DMS 273 (cell line): ENCODE results near the gene GRIK4.
A peak's percentile ranks its signal among the peaks of the same experiment; 100 is the strongest.
"Not testable (repeated sequence)": the region's sequence is repeated elsewhere in the genome, so short reads cannot be mapped to it uniquely, and the experiment has no call there.

Source experiments
- DNase-seq: peaks from one replicate; lab custom pipeline; 2025; ENCODE audit not compliant: unreplicated experiment; lab: John Stamatoyannopoulos, UW

The GRIK4 gene

GRCh38 chr11:120765710-120766109 lies 254.2 kb downstream of the GRIK4 start:
- not testable (repeated sequence) for DNase-seq

GRCh38 chr11:120766318-120766717 lies 254.8 kb downstream of the GRIK4 start:
- DNase-seq: no peak

GRCh38 chr11:120768949-120769348 lies 257.4 kb downstream of the GRIK4 start:
- peak; percentile 9 for DNase-seq

- no peak for DNase-seq
These were observed 258.4 kb downstream of the GRIK4 start for GRCh38 chr11:120769906-120770305.

- DNase-seq: no peak
These were observed 260.1 kb downstream of the GRIK4 start for GRCh38 chr11:120771551-120772060.

- no peak for DNase-seq
These were observed 262.0 kb downstream of the GRIK4 start for GRCh38 chr11:120773501-120774031.

- DNase-seq: no peak
These were observed 263.2 kb downstream of the GRIK4 start for GRCh38 chr11:120774591-120775386.

GRCh38 chr11:120775986-120776951 lies 264.7 kb downstream of the GRIK4 start:
- no peak for DNase-seq

GRCh38 chr11:120778685-120779490 lies 267.3 kb downstream of the GRIK4 start:
- DNase-seq: no peak

- no peak for DNase-seq
These were observed 268.7 kb downstream of the GRIK4 start for GRCh38 chr11:120780239-120780638.

- DNase-seq: no peak
These were observed 270.1 kb downstream of the GRIK4 start for GRCh38 chr11:120781486-120782120.

GRCh38 chr11:120784566-120785251 lies 273.2 kb downstream of the GRIK4 start:
- no peak for DNase-seq

- no peak for DNase-seq
These were observed 274.0 kb downstream of the GRIK4 start for GRCh38 chr11:120785576-120785975.

- DNase-seq: no peak
These were observed 274.7 kb downstream of the GRIK4 start for GRCh38 chr11:120786206-120786735.

GRCh38 chr11:120787224-120787623 lies 275.7 kb downstream of the GRIK4 start:
- DNase-seq: not testable (repeated sequence)

- no peak for DNase-seq
These were observed 277.8 kb downstream of the GRIK4 start for GRCh38 chr11:120789391-120789790.

- DNase-seq: no peak
These were observed 280.8 kb downstream of the GRIK4 start for GRCh38 chr11:120792306-120792705.

- no peak for DNase-seq
These were observed 281.6 kb downstream of the GRIK4 start for GRCh38 chr11:120793150-120793549.

GRCh38 chr11:120793806-120794479 lies 282.4 kb downstream of the GRIK4 start:
- no peak for DNase-seq
